ENCODE measurements around the gene ADD2.

GRCh38 chr2:70651014-70651413 is 117.0 kb downstream of the ADD2 start:
- no peak for TF ChIP-seq CTCF (conservative IDR thresholded peaks at IDR 0.05; ENCODE audit: low read depth, low read length)
- TF ChIP-seq EZH2 (IDR thresholded peaks at IDR 0.05; ENCODE audit: borderline replicate concordance, low read depth, low read length, poor library complexity, severe bottlenecking): no peak
